ENCODE measurements around the gene CD274. TPM values are rescaled to one million over a fixed set of nuclear protein-coding genes. Genes with fewer than 3 reads are reported as not detected.

Gene CD274
- total RNA-seq, 1 experiment from 2014 or later = 0.62 TPM

- no peak for TF ChIP-seq CTCF (conservative IDR thresholded peaks at IDR 0.05; ENCODE audit: low read depth, low read length)
- no peak for TF ChIP-seq EZH2 (IDR thresholded peaks at IDR 0.05; ENCODE audit: borderline replicate concordance, low read depth, low read length, poor library complexity, severe bottlenecking)
- H3K27ac ChIP-seq (ENCODE audit: low read depth, low read length, poor library complexity, severe bottlenecking) = no peak overlapping the region
- no TSS peak for BruUV-seq (replicated peaks)
- H3K4me3 ChIP-seq (ENCODE audit: low read depth, low read length, poor library complexity, severe bottlenecking) = no peak overlapping the region
- no peak for DNase-seq (ENCODE audit: low spot score)
- CTCF ChIA-PET = no interaction called here
- no peaks in the 10 kb centered on the region for H3K36me3 ChIP-seq (ENCODE audit: insufficient read depth, low read length, poor library complexity, severe bottlenecking)
- POLR2A ChIA-PET (ENCODE audit: low non-redundant PET) = no interaction called here
- H3K4me1 ChIP-seq (ENCODE audit: insufficient read depth, low read length, poor library complexity, severe bottlenecking) = no peaks in the 10 kb centered on the region
- intact Hi-C loops (cut with micrococcal nuclease; ENCODE audit: unreplicated experiment) = no loop called here
- no peaks in the 10 kb centered on the region for H3K9me3 ChIP-seq (ENCODE audit: low read depth, low read length, poor library complexity, severe bottlenecking)
- H3K27me3 ChIP-seq (replicated peaks; ENCODE audit: insufficient read depth, low read depth, low read length, poor library complexity) = no peaks in the 10 kb centered on the region
These were observed 2.7 kb downstream of the CD274 start for GRCh38 chr9:5453004-5453403.

GRCh38 chr9:5453673-5454072 is 3.3 kb downstream of the CD274 start:
- Histone ChIP-seq H3K9me3 (ENCODE audit: low read depth, low read length, poor library complexity, severe bottlenecking) (no peaks in the 10 kb centered on the region), H3K4me3 (ENCODE audit: low read depth, low read length, poor library complexity, severe bottlenecking) (no peak overlapping the region), H3K36me3 (ENCODE audit: insufficient read depth, low read length, poor library complexity, severe bottlenecking) (no peaks in the 10 kb centered on the region), H3K27ac (ENCODE audit: low read depth, low read length, poor library complexity, severe bottlenecking) (no peak overlapping the region), H3K27me3 (replicated peaks; ENCODE audit: insufficient read depth, low read depth, low read length, poor library complexity) (no peaks in the 10 kb centered on the region), H3K4me1 (ENCODE audit: insufficient read depth, low read length, poor library complexity, severe bottlenecking) (no peaks in the 10 kb centered on the region)
- BruUV-seq (replicated peaks) = no TSS peak
- ChIA-PET POLR2A (ENCODE audit: low non-redundant PET) (no interaction called here), CTCF (no interaction called here)
- intact Hi-C loops (cut with micrococcal nuclease; ENCODE audit: unreplicated experiment) = no loop called here
- TF ChIP-seq CTCF (conservative IDR thresholded peaks at IDR 0.05; ENCODE audit: low read depth, low read length) (no peak), EZH2 (IDR thresholded peaks at IDR 0.05; ENCODE audit: borderline replicate concordance, low read depth, low read length, poor library complexity, severe bottlenecking) (no peak)
- no peak for DNase-seq (ENCODE audit: low spot score)

DNA sequence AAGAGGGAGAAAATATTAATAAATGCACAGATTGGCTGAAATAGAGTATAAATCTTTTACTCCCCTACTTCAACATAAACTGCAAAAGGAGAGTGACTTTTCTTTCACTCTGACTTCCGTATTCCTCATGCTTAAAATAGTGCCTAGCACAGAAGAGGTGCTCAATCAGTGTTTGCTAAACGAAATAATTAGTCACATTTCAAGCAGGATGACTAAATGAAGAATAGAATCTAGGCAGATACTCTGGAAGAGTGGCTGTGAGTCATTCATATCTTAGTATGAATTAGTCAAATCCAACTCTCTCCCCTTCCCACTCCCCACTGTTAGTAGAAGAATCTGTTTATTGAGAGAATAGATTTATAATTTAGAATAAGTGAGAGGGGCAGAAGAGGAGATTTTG is 4.8 kb downstream of the CD274 start:
- POLR2A ChIA-PET (ENCODE audit: low non-redundant PET) = no interaction called here
- Histone ChIP-seq H3K9me3 (ENCODE audit: low read depth, low read length, poor library complexity, severe bottlenecking) (no peaks in the 10 kb centered on the region), H3K27me3 (replicated peaks; ENCODE audit: insufficient read depth, low read depth, low read length, poor library complexity) (no peaks in the 10 kb centered on the region), H3K36me3 (ENCODE audit: insufficient read depth, low read length, poor library complexity, severe bottlenecking) (no peaks in the 10 kb centered on the region), H3K27ac (ENCODE audit: low read depth, low read length, poor library complexity, severe bottlenecking) (no peak overlapping the region), H3K4me1 (ENCODE audit: insufficient read depth, low read length, poor library complexity, severe bottlenecking) (no peaks in the 10 kb centered on the region), H3K4me3 (ENCODE audit: low read depth, low read length, poor library complexity, severe bottlenecking) (no peak overlapping the region)
- CTCF ChIA-PET = no interaction called here
- no peak for TF ChIP-seq CTCF (conservative IDR thresholded peaks at IDR 0.05; ENCODE audit: low read depth, low read length)
- TF ChIP-seq EZH2 (IDR thresholded peaks at IDR 0.05; ENCODE audit: borderline replicate concordance, low read depth, low read length, poor library complexity, severe bottlenecking) = no peak
- BruUV-seq (replicated peaks) = no TSS peak
- intact Hi-C loops (cut with micrococcal nuclease; ENCODE audit: unreplicated experiment) = no loop called here
- no peak for DNase-seq (ENCODE audit: low spot score)

Measured in A673 (cell line).